NCI-H2107 treated with DMSO at 0.1 percent for 48 hours (cell line): ENCODE data around the gene USP7.
"Not testable (repeated sequence)": the region's sequence is repeated elsewhere in the genome, so short reads cannot be mapped to it uniquely, and the experiment has no call there.

Source experiments
- DNase-seq: peaks from one replicate; lab custom pipeline; 2025; ENCODE audit not compliant: unreplicated experiment; lab: John Stamatoyannopoulos, UW

Gene USP7

GRCh38 chr16:8882725-8883377 lies 80.9 kb downstream of the USP7 start:
- DNase-seq, result no peak

GRCh38 chr16:8882041-8882617 lies 81.6 kb downstream of the USP7 start, which contains the start of gene LITAFD:
LITAFD (plus strand) TSS chr16:8882351; CDS start chr16:8884356, 2,005 bp downstream.
- DNase-seq, result no peak

GRCh38 chr16:8880839-8881510 lies 82.7 kb downstream of the USP7 start:
- DNase-seq, result no peak

- no peak for DNase-seq
These were observed 85.2 kb downstream of the USP7 start for GRCh38 chr16:8878523-8878911.

- DNase-seq, result no peak
These were observed 85.7 kb downstream of the USP7 start for GRCh38 chr16:8877894-8878522.

DNA sequence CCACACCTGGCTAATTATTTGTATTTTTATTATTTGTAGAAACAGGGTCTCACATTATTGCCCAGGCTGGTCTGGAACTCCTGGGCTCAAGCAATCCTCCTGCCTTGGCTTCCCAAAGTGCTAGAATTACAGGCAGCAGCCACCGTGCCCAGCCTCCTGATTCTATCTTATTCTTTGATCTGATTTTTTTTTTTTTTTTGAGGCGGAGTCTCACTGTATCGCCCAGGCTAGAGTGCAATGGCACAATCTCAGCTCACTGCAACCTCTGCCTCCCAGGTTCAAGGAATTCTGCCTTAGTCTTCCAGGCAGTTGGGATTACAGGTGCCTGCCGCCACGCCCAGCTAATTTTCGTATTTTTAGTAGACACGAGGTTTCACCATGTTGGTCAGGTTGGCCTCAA lies 88.4 kb downstream of the USP7 start:
- DNase-seq, result not testable (repeated sequence)

- no peak for DNase-seq
These were observed 89.3 kb downstream of the USP7 start for GRCh38 chr16:8874388-8874787.

DNA sequence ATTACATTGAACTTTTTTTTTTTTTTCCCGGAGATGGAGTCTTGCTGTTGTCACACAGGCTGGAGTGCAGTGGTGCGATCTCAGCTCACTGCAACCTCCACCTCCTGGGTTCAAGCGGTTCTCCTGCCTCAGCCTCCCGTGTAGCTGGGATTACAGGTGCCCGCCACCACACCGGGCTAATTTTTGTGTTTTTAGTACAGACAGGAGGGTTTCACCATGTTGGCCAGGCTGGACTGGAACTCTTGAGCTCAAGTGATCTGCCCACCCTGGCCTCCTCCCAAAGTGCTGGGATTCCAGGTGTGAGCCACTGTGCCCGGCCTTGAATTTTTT lies 89.9 kb downstream of the USP7 start:
- DNase-seq, result not testable (repeated sequence)

- no peak for DNase-seq
These were observed 90.5 kb downstream of the USP7 start for GRCh38 chr16:8872967-8873865.

DNA sequence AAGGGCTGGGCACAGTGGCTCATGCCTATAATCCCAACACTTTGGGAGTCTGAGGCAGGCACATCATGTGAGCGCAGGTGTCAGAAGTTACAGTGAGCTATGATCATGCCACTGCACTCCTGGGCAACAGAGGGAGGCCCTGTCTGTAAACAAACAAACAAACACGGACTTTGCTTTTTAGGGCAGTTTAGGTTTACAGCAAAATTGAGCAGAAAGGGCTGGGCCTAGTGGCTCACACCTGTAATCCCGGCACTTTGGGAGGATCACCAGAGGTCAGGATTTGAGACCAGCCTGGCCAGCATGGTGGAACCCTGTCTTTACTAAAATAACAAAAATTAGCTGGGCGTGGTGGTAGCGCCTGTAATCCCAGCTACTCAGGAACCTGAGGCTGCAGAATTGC lies 91.6 kb downstream of the USP7 start:
- DNase-seq, result no peak

DNA sequence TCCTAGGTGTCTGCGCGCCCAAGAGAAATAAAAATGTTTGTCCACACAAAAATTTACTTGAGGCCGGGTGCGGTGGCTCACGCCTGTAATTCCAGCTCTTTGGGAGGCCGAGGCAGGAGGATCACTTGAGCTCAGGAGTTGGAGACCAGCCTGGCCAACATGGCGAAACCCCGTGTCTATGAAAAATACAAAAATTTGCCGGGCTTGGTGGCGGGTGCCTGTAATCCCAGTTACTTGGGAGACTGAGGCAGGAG lies 93.8 kb downstream of the USP7 start:
- DNase-seq, result not testable (repeated sequence)

DNA sequence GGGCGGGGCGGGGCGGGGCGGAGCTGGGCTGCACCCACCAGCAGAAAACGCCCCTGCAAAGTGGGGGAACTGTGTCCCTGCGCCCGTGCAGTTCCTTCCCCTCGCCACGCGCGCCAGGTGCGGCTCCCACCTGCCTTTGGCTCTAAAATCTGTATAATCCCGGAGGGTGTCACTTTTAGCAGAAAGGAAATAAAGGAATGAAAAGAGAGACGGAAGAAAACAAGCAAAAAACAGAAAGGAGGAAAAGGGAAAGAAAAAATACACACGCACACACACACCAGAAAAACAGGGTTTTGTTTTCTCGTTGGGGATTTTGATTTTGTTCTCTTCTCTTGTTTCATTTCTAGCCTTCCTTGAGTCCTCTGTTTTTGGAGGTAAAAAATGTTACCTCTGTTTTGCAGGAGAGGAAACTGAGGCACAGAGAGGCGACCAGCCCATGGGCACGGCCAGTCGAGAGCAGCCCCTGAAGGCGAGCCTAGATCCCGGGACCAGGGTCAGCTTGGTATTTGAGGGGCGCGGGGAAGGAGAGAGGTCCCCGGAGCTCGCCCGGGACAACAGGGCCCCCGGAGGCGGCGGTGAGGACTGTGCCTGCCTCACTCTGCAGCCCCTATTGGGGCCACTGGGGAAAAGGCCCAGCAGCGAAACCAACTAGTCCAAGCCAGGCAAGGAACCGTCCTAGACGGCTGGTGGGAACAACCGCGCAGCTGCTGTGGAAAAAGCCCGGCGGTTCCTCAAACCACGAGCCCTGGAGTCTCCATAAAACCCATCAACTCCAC lies 94.3 kb downstream of the USP7 start:
- DNase-seq, result no peak

GRCh38 chr16:8868416-8869211 lies 95.1 kb downstream of the USP7 start, which contains the start of gene CARHSP1:
CARHSP1 (minus strand) TSS chr16:8869006; CDS start chr16:8859328, 9,678 bp downstream.
- DNase-seq, result peak; percentile 53

DNA sequence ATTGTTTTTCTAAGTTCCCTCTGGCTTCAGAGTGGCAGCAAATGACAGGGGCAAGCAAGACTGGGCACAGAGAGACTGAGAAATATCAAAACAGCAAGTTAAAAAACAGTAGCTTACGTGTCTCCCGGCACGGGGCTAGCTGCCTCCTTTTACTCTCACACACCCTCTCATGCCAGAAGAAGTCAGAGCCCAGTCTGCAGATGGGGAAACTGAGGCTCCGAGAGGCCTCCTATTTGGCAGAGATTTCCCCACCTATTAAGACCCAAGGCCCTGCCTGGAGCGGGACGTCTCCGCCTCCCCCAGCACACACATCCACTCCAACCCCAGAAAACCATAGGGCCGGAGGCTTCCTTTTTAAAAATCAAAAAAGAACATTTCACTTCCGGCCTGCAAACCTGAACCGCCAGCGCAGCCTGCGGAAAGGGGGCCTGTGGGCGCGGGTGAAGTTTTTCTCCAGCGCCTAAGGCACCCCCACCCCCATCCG lies 95.7 kb downstream of the USP7 start:
- no peak for DNase-seq

GRCh38 chr16:8867216-8867931 lies 96.3 kb downstream of the USP7 start:
- DNase-seq, result no peak

DNA sequence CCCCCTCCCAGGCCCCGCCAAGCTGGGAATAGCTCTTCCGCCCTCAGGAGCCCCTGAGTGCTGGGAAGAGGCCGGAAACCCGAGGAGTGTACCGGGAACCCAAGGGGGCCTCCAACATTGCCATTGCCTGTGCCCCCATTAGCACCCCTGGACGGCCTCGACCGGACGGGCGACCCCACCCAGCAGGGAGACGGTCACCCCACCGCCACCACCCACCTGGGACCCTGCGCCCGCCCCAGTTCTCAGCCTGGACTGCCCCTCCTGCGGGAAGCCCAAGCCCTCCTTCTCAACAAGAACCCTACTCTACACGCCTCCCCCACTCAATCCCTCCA lies 96.9 kb downstream of the USP7 start:
- no peak for DNase-seq

- DNase-seq, result no peak
These were observed 97.4 kb downstream of the USP7 start for GRCh38 chr16:8866118-8866883.

GRCh38 chr16:8865145-8865882 lies 98.4 kb downstream of the USP7 start:
- no peak for DNase-seq
